K562 (cell line): Measurements from ENCODE around the gene CAPZB. TPM values are rescaled to one million over a fixed set of nuclear protein-coding genes. Genes with fewer than 3 reads are reported as not detected.

Experiments
- BHLHE40 ChIP-seq: IDR thresholded peaks from 2 replicates; pipeline ENCODE4 v1.6.1; 2011; ENCODE audit warnings: low read length, improper control_type of control experiment
- HDAC1 ChIP-seq, 2 experiments: fragments of 450-650 bp; IDR thresholded peaks; 2 replicates each; pipeline ENCODE4 v1.6.1; 2016 to 2017; ENCODE audit warnings: inconsistent platforms in 1 of 2, mild to moderate bottlenecking in 1 of 2, moderate library complexity in 1 of 2
- HDGF ChIP-seq: fragments of 450-650 bp; IDR thresholded peaks from 2 replicates; pipeline ENCODE4 v1.6.1; 2016
- MTA3 ChIP-seq: fragments of 450-650 bp; formaldehyde crosslinking; IDR thresholded peaks from 2 replicates; pipeline ENCODE4 v1.6.1; 2017; ENCODE audit warnings: mild to moderate bottlenecking, borderline replicate concordance
- NBN ChIP-seq: fragments of 450-650 bp; IDR thresholded peaks from 2 replicates; pipeline ENCODE4 v1.6.1; 2016; ENCODE audit warnings: low read depth, mild to moderate bottlenecking
- SIRT6 ChIP-seq: IDR thresholded peaks from one replicate; pipeline ENCODE4 v1.6.1; 2012; ENCODE audit warnings: low read depth, mild to moderate bottlenecking, control low read depth, inconsistent platforms, low read length, moderate library complexity
- SMARCE1 ChIP-seq: fragments of 450-650 bp; IDR thresholded peaks from 2 replicates; pipeline ENCODE4 v1.7.1; 2016; ENCODE audit warnings: mild to moderate bottlenecking
- SRF ChIP-seq, 2 experiments: fragments of 250-450, 450-650 bp in 1 of 2; sonication (Bioruptor Pico) in 1 of 2; sonication (generic) in 1 of 2; formaldehyde crosslinking; IDR thresholded peaks; 2 replicates each; pipeline versions ENCODE4 v1.5.0 to v1.5.1; 2020 to 2022; ENCODE audit warnings: mild to moderate bottlenecking in 1 of 2, missing genetic modification reagents in 1 of 2
- polyA plus RNA-seq, 8 experiments: library from polyadenylated mRNA; depleted of rRNA in 4 of 8; stranded (reverse) in 5 of 8; unstranded in 3 of 8; fragments of >200 nt; fragmentation: Nextera tagmentation in 2 of 8; fragmentation: Illumina TruSeq in 1 of 8; extraction: Ambion mirVana in 2 of 8; extraction: Trizol in 1 of 8; gene quantifications; 2 replicates each; pipeline versions ENCODE4 v1.2.1 to v1.2.3, GENCODE V29; 2011 to 2014; ENCODE audit warnings: inconsistent platforms in 1 of 8, missing spikeins in 1 of 8
- total RNA-seq, 7 experiments: library from RNA; depleted of rRNA in 6 of 7; stranded (reverse); fragments of >200 nt in 6 of 7; fragmentation: Illumina TruSeq in 2 of 7; extraction: Trizol in 2 of 7; gene quantifications; 2 replicates each; pipeline versions ENCODE4 v1.2.1 to v1.2.3, GENCODE V29; 2011 to 2021; ENCODE audit warnings: low replicate concordance in 1 of 7
- TF ChIP-seq, protein P1 (sequence below): conservative IDR thresholded peaks from 2 replicates; pipeline ENCODE4 v1.6.1; 2011; ENCODE audit warnings: low read depth, mild to moderate bottlenecking, low read length; ENCODE audit not compliant: control insufficient read depth

The CAPZB gene
- total and polyA plus RNA-seq, 9 of the 15 experiments (the other 6 are each of a cell fraction or from before 2014, with no cell fraction given): 57.6 to 297 (median 125) TPM

DNA sequence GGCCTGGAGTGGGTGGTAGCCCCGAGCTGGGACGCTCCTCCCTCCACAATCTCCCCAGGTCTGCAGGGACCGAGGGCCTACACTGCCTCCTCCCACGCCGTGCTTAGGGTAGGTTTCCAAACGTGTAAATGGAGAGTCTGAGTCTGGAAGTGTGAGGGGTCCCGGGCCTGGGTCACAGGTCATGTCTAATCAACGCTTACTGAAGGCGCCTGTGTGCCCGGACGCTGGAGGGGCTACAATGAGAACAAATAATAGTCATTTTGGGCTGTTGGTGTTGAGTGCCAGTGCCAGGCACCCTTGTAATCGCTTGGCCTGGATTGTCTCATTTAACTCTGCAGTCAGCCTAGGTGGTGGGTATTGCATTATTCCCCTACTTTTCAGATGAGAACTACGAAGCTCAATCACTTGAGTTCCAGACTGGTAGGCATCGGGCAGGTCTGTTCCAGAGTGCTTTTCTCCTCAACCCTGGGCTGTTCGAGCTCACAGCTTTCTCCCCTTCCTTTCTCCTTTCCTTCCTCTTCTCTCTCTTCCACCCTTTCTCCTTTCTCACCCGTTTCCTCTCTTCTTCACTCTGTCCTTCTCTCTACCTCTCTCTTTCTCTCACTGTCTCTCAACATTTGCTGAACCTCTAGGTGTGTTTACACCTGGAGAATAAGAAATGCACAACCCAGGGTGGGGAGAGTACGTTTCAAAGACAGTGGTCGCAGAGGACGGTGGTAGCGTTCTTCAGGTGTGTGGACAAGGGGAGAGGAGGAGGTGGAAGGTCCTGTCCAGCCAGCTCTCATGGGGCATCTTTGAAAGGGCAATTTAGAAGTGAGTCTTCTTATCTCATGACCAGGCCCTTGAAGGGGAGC is 172.3 kb downstream of the CAPZB start (continued):
- peak; percentile 47 for TF ChIP-seq BHLHE40
- TF ChIP-seq, protein P1, sequence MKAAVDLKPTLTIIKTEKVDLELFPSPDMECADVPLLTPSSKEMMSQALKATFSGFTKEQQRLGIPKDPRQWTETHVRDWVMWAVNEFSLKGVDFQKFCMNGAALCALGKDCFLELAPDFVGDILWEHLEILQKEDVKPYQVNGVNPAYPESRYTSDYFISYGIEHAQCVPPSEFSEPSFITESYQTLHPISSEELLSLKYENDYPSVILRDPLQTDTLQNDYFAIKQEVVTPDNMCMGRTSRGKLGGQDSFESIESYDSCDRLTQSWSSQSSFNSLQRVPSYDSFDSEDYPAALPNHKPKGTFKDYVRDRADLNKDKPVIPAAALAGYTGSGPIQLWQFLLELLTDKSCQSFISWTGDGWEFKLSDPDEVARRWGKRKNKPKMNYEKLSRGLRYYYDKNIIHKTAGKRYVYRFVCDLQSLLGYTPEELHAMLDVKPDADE: peak; percentile 55; the same call in 1 of the 2 replicates
- TF ChIP-seq HDAC1 (IDR thresholded peaks at IDR 0.05): peak in 1 of 2 experiments; percentile 18; a peak in 3 of 4 replicates
- TF ChIP-seq SIRT6: no peak
- peak; percentile 73; the same call in 1 of the 2 replicates for TF ChIP-seq HDGF
- TF ChIP-seq MTA3: peak; percentile 35; the same call in 1 of the 2 replicates
- TF ChIP-seq NBN: peak; percentile 13; the same call in 1 of the 2 replicates
- peak in 1 of 2 experiments; percentile 74; a peak in 1 of 4 replicates for TF ChIP-seq SRF (CRISPR knock-in tag; IDR thresholded peaks at IDR 0.05)
- 0 out of 2 replicates have a peak, but pooled peaks have one; percentile 14 for TF ChIP-seq SMARCE1
- TF ChIP-seq, all 486 proteins: peak for 67
